Measurements from ENCODE around the gene DYRK1A. TPM values are rescaled to one million over a fixed set of nuclear protein-coding genes. Genes with fewer than 3 reads are reported as not detected.

DYRK1A gene
- total RNA-seq, 1 donor from 2014 or later: 83.5 TPM

DNA sequence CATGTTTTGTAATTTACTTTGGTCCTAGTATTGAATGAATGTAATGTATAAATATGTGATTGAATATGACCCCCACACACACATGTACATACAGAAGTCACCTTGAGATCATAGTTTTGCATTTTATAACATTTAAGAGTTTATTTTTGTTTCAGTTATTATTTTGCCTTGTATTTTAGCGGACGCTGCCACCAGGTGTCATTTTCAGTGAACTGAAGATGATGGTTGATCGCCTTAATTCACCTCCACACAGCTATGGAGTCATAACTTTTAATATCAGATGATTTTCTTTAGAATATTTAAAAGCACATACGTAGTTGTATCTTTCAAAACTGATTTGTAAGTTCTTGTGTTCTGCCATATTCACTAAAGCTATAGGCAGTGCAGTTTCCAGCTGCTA lies 130.4 kb downstream of the DYRK1A start:
- H3K36me3 Mint-ChIP-seq (ENCODE audit: insufficient read depth): peaks cover 39% of the 10 kb centered on the region
- no peaks in the 10 kb centered on the region for H3K4me1 Mint-ChIP-seq (ENCODE audit: low read depth)
- no peak for DNase-seq (ENCODE audit: low spot score, unreplicated experiment)
- no peak overlapping the region for H3K4me3 Mint-ChIP-seq (ENCODE audit: low read depth)
- H3K27ac Mint-ChIP-seq: no peak overlapping the region
- peaks cover 9% of the 10 kb centered on the region for H3K9me3 Mint-ChIP-seq (ENCODE audit: low read depth)
- H3K27me3 Mint-ChIP-seq: no peaks in the 10 kb centered on the region
- TF ChIP-seq, protein P1, sequence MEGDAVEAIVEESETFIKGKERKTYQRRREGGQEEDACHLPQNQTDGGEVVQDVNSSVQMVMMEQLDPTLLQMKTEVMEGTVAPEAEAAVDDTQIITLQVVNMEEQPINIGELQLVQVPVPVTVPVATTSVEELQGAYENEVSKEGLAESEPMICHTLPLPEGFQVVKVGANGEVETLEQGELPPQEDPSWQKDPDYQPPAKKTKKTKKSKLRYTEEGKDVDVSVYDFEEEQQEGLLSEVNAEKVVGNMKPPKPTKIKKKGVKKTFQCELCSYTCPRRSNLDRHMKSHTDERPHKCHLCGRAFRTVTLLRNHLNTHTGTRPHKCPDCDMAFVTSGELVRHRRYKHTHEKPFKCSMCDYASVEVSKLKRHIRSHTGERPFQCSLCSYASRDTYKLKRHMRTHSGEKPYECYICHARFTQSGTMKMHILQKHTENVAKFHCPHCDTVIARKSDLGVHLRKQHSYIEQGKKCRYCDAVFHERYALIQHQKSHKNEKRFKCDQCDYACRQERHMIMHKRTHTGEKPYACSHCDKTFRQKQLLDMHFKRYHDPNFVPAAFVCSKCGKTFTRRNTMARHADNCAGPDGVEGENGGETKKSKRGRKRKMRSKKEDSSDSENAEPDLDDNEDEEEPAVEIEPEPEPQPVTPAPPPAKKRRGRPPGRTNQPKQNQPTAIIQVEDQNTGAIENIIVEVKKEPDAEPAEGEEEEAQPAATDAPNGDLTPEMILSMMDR (IDR thresholded peaks at IDR 0.05; ENCODE audit: unreplicated experiment): peak; percentile 31

DNA sequence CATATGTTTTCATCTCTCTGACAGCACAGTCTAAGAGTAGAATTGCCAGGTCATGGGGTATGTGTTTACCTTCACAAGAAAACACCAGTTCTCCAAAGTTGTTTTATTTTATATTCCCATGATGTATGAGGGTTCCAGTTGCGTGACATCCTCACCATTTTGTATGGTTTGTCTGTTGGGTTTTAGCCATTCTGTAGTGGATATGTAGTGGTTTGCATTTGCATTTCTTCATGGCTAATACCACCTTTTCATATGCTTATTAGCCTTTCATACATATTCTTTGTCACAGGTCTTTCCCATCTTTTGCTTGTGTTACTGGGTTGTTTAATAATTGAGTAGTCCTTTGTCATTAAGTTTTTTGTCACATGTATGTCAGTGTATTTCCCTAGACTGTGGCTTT lies 132.1 kb downstream of the DYRK1A start:
- DNase-seq (ENCODE audit: low spot score, unreplicated experiment): no peak
- H3K4me3 Mint-ChIP-seq (ENCODE audit: low read depth): no peak overlapping the region
- no peaks in the 10 kb centered on the region for H3K27me3 Mint-ChIP-seq
- peaks cover 41% of the 10 kb centered on the region for H3K36me3 Mint-ChIP-seq (ENCODE audit: insufficient read depth)
- H3K9me3 Mint-ChIP-seq (ENCODE audit: low read depth): peaks cover 16% of the 10 kb centered on the region
- H3K27ac Mint-ChIP-seq: peak overlapping the region; percentile 34
- no peaks in the 10 kb centered on the region for H3K4me1 Mint-ChIP-seq (ENCODE audit: low read depth)
- TF ChIP-seq, protein P1 (IDR thresholded peaks at IDR 0.05; ENCODE audit: unreplicated experiment): no peak

DNA sequence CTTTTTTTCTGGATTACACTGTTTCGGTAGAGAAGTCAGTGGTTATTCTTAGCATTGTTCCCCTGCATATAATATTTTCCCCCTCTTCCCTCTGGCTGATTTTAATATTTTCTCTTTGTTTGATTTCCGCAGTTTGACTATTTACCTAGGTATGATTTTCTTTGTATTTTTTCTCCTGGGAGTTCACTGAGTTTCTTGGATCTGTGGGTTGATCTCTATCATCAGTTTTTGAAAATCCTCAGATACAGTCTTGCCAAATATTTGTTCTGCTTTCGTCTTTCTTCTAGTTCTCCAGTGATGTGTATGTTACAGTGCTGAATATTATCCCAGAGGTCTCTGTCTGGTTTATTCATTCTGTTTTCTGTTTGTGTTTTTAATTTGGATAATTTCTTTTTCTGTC lies 136.4 kb downstream of the DYRK1A start:
- Mint-ChIP-seq H3K27me3 (no peaks in the 10 kb centered on the region), H3K27ac (no peak overlapping the region), H3K36me3 (ENCODE audit: insufficient read depth) (peaks cover 47% of the 10 kb centered on the region), H3K9me3 (ENCODE audit: low read depth) (peaks cover 16% of the 10 kb centered on the region), H3K4me3 (ENCODE audit: low read depth) (no peak overlapping the region), H3K4me1 (ENCODE audit: low read depth) (no peaks in the 10 kb centered on the region)
- TF ChIP-seq, protein P1 (IDR thresholded peaks at IDR 0.05; ENCODE audit: unreplicated experiment): no peak
- DNase-seq (ENCODE audit: low spot score, unreplicated experiment): no peak

DNA sequence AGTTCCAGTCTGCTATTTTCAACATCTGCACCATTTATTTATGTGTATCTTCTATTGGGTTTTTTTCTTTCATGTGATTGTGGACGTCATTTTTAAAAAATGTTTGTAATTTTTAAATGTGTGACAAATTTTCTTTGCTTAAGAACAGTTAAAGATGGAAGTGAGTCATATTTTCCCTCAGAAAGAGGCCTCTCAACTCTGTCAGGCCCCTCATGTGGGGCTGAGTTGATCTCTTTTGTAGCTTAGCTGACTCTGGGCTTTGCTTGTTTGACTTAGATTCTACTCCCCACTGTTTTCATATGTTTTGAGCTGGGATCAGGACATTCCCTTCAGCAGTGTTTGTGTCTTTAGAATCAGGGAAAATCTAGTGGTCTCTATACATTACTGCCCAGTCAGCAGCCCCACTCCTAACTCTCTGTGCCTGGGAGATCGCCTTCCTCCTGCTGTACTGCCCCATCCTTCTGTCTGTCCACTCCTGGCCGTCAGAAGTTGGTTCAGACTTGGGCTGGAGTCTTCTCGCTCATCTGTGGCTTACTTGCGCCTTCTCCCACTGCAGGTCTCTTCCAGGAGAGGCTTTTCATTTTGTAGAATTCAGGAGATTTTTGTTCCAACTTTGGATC lies 137.4 kb downstream of the DYRK1A start:
- DNase-seq (ENCODE audit: low spot score, unreplicated experiment): no peak
- Mint-ChIP-seq H3K9me3 (ENCODE audit: low read depth) (peaks cover 16% of the 10 kb centered on the region), H3K4me1 (ENCODE audit: low read depth) (no peaks in the 10 kb centered on the region), H3K27me3 (no peaks in the 10 kb centered on the region), H3K36me3 (ENCODE audit: insufficient read depth) (peaks cover 42% of the 10 kb centered on the region), H3K4me3 (ENCODE audit: low read depth) (no peak overlapping the region), H3K27ac (peak overlapping the region; percentile 33)
- TF ChIP-seq, protein P1 (IDR thresholded peaks at IDR 0.05; ENCODE audit: unreplicated experiment): no peak

DNA sequence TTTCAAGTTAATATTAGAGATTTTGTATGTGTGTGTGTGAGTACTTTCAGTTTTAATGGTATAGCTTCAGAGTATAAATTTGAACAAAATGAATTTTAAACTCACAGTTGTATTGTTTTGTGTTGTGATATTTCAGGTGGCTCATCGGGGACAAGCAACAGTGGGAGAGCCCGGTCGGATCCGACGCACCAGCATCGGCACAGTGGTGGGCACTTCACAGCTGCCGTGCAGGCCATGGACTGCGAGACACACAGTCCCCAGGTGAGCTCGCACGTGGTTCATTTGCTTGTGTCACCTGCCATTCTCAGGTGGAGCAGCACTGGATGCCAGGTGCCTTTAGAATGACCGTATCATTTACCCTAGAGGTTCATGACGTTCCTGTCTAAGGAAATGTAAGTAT lies 139.4 kb downstream of the DYRK1A start:
- no peak overlapping the region for H3K4me3 Mint-ChIP-seq (ENCODE audit: low read depth)
- TF ChIP-seq, protein P1 (IDR thresholded peaks at IDR 0.05; ENCODE audit: unreplicated experiment): no peak
- no peak for DNase-seq (ENCODE audit: low spot score, unreplicated experiment)
- H3K4me1 Mint-ChIP-seq (ENCODE audit: low read depth): no peaks in the 10 kb centered on the region
- peaks cover 13% of the 10 kb centered on the region for H3K9me3 Mint-ChIP-seq (ENCODE audit: low read depth)
- H3K27me3 Mint-ChIP-seq: no peaks in the 10 kb centered on the region
- H3K27ac Mint-ChIP-seq: no peak overlapping the region
- H3K36me3 Mint-ChIP-seq (ENCODE audit: insufficient read depth): peaks cover 41% of the 10 kb centered on the region
